IMR-90 (cell line): ENCODE measurements around the gene COL18A1. TPM values are rescaled to one million over a fixed set of nuclear protein-coding genes. Genes with fewer than 3 reads are reported as not detected.
A peak's percentile ranks its signal among the peaks of the same experiment; 100 is the strongest.

ENCODE experiments used
- ATAC-seq: fragments of 200-7000 bp; cut with Tn5 transposase; 2 replicates; pipeline ENCODE4 v1.9.1; 2020; ENCODE audit warnings: low read depth, mild to moderate bottlenecking, moderate library complexity
- BruUV-seq: library from RNA; stranded (reverse); fragments of 400-500 nt; replicated peaks from 2 replicates; lab custom pipeline; 2021; lab: Mats Ljungman, UMichigan
- CTCF ChIA-PET: fragments of 300-600 bp; formaldehyde crosslinking; extraction: SDS; loops from one replicate; lab custom pipeline; 2021; ENCODE audit warnings: antibody characterized with exemption; lab: Yijun Ruan, JAX
- POLR2A ChIA-PET: fragments of 300-600 bp; sonication (Branson Sonifier 250); formaldehyde crosslinking; loops from one replicate; lab custom pipeline; 2022; ENCODE audit warnings: antibody characterized with exemption; ENCODE audit not compliant: unreplicated experiment; lab: Charles Lee
- DNase-seq: peaks from one replicate; pipeline ENCODE4 v3.0.0; 2013
- H2AFZ ChIP-seq: replicated peaks from 2 replicates; pipeline ENCODE3; 2013; ENCODE audit warnings: low read length, mild to moderate bottlenecking; ENCODE audit not compliant: poor library complexity
- H2AK5ac ChIP-seq: 2 replicates; pipeline ENCODE4 v1.6.1; 2013; ENCODE audit warnings: low read depth, low read length, inconsistent platforms
- H2AK9ac ChIP-seq: replicated peaks from 2 replicates; pipeline ENCODE3; 2013; ENCODE audit warnings: mild to moderate bottlenecking, low read depth, low read length, moderate library complexity; ENCODE audit not compliant: poor library complexity
- H2BK120ac ChIP-seq: 2 replicates; pipeline ENCODE4 v1.6.1; 2013; ENCODE audit warnings: low read depth, low read length, inconsistent platforms
- H2BK15ac ChIP-seq: 3 replicates; pipeline ENCODE4 v1.6.1; 2013; ENCODE audit warnings: low read depth, low read length, inconsistent platforms
- H2BK20ac ChIP-seq: 2 replicates; pipeline ENCODE4 v1.6.1; 2013; ENCODE audit warnings: low read depth, mild to moderate bottlenecking, inconsistent platforms, low read length, moderate library complexity
- H2BK5ac ChIP-seq: 2 replicates; pipeline ENCODE4 v1.6.1; 2013; ENCODE audit warnings: mild to moderate bottlenecking, low read depth, low read length, inconsistent platforms; ENCODE audit not compliant: poor library complexity, severe bottlenecking
- H3K14ac ChIP-seq: replicated peaks from 2 replicates; pipeline ENCODE4 v1.6.1; 2013; ENCODE audit warnings: low read depth, low read length, inconsistent platforms
- H3K18ac ChIP-seq: 2 replicates; pipeline ENCODE4 v1.6.1; 2013; ENCODE audit warnings: low read depth, low read length, control low read depth
- H3K23ac ChIP-seq: 2 replicates; pipeline ENCODE4 v1.6.1; 2013; ENCODE audit warnings: low read depth, low read length, inconsistent platforms
- H3K27ac ChIP-seq: 2 replicates; pipeline ENCODE4 v1.5.1; 2013; ENCODE audit warnings: mild to moderate bottlenecking, control low read depth, low read length; ENCODE audit not compliant: insufficient read depth
- H3K27me3 ChIP-seq: 2 replicates; pipeline ENCODE4 v1.6.1; 2013; ENCODE audit warnings: low read length; ENCODE audit not compliant: control insufficient read depth, insufficient read depth
- H3K36me3 ChIP-seq: 2 replicates; pipeline ENCODE4 v1.6.1; 2013; ENCODE audit warnings: low read length, mixed read lengths; ENCODE audit not compliant: control insufficient read depth, insufficient read depth
- H3K4ac ChIP-seq: 2 replicates; pipeline ENCODE4 v1.6.1; 2013; ENCODE audit warnings: low read depth, low read length, inconsistent platforms
- H3K4me1 ChIP-seq: 2 replicates; pipeline ENCODE4 v1.6.1; 2013; ENCODE audit warnings: low read length, mixed read lengths; ENCODE audit not compliant: control insufficient read depth, insufficient read depth
- H3K4me2 ChIP-seq: 2 replicates; pipeline ENCODE4 v1.6.1; 2013; ENCODE audit warnings: low read depth, mild to moderate bottlenecking, control low read depth, low read length, moderate library complexity
- H3K4me3 ChIP-seq: 2 replicates; pipeline ENCODE4 v1.5.1; 2013; ENCODE audit warnings: low read depth, mild to moderate bottlenecking, control low read depth, low read length, moderate library complexity; ENCODE audit not compliant: insufficient read depth
- H3K56ac ChIP-seq: 2 replicates; pipeline ENCODE4 v1.6.1; 2013; ENCODE audit warnings: low read length, inconsistent platforms; ENCODE audit not compliant: insufficient read depth; ENCODE audit errors: extremely low read depth
- H3K79me1 ChIP-seq, 2 experiments: 2 replicates each; pipeline ENCODE4 v1.6.1; 2013; ENCODE audit warnings: low read length in 2 of 2, inconsistent platforms in 1 of 2, low read depth in 1 of 2
- H3K9ac ChIP-seq: 2 replicates; pipeline ENCODE4 v1.6.1; 2013; ENCODE audit warnings: low read depth, low read length, control low read depth
- H3K9me1 ChIP-seq: 2 replicates; pipeline ENCODE4 v1.6.1; 2013; ENCODE audit warnings: low read length, inconsistent platforms; ENCODE audit not compliant: insufficient read depth
- H3K9me3 ChIP-seq: 2 replicates; pipeline ENCODE4 v1.6.1; 2013; ENCODE audit warnings: low read length; ENCODE audit not compliant: control insufficient read depth, insufficient read depth
- H4K20me1 ChIP-seq: 2 replicates; pipeline ENCODE4 v1.6.1; 2013; ENCODE audit warnings: low read length, inconsistent platforms; ENCODE audit not compliant: insufficient read depth
- H4K5ac ChIP-seq: 2 replicates; pipeline ENCODE4 v1.6.1; 2013; ENCODE audit warnings: mild to moderate bottlenecking, low read depth, low read length, control low read depth
- H4K8ac ChIP-seq, 2 experiments: 2 replicates each; pipeline ENCODE4 v1.6.1; 2013; ENCODE audit warnings: low read depth in 2 of 2, low read length in 2 of 2, control low read depth in 1 of 2, inconsistent platforms in 1 of 2
- H4K91ac ChIP-seq: 2 replicates; pipeline ENCODE4 v1.6.1; 2013; ENCODE audit warnings: low read depth, low read length, inconsistent platforms; ENCODE audit not compliant: insufficient read depth
- BHLHE40 ChIP-seq: fragments of 150-350 bp; IDR thresholded peaks from 2 replicates; pipeline ENCODE4 v1.6.1; 2016; ENCODE audit warnings: mild to moderate bottlenecking, low read depth, low read length
- CEBPB ChIP-seq: IDR thresholded peaks from 2 replicates; pipeline ENCODE4 v1.6.1; 2012; ENCODE audit warnings: low read depth, low read length, improper control_type of control experiment
- CHD1 ChIP-seq: IDR thresholded peaks from 2 replicates; pipeline ENCODE4 v1.6.1; 2012; ENCODE audit warnings: low read depth, low read length, improper control_type of control experiment
- CTCF ChIP-seq: conservative IDR thresholded peaks from 2 replicates; pipeline ENCODE4 v1.5.1; 2012; ENCODE audit warnings: mild to moderate bottlenecking, low read depth, low read length, improper control_type of control experiment
- ELK1 ChIP-seq: fragments of 150-350 bp; IDR thresholded peaks from 2 replicates; pipeline ENCODE4 v1.6.1; 2016; ENCODE audit warnings: low read depth, mild to moderate bottlenecking, low read length, moderate library complexity, borderline replicate concordance
- FOS ChIP-seq: fragments of 150-350 bp; IDR thresholded peaks from 2 replicates; pipeline ENCODE4 v1.6.1; 2016; ENCODE audit warnings: low read depth, low read length
- MAFK ChIP-seq: IDR thresholded peaks from 2 replicates; pipeline ENCODE4 v1.6.1; 2012; ENCODE audit warnings: low read depth, low read length, improper control_type of control experiment
- MAZ ChIP-seq: IDR thresholded peaks from 2 replicates; pipeline ENCODE4 v1.6.1; 2012; ENCODE audit warnings: low read depth, mild to moderate bottlenecking, low read length, improper control_type of control experiment, moderate library complexity, borderline replicate concordance
- MXI1 ChIP-seq: IDR thresholded peaks from 2 replicates; pipeline ENCODE4 v1.6.1; 2012; ENCODE audit warnings: low read depth, mild to moderate bottlenecking, low read length, moderate library complexity, borderline replicate concordance
- NFE2L2 ChIP-seq: fragments of 150-350 bp; IDR thresholded peaks from 2 replicates; pipeline ENCODE4 v1.6.1; 2016; ENCODE audit warnings: low read depth, mild to moderate bottlenecking, low read length
- POLR2A ChIP-seq: IDR thresholded peaks from 2 replicates; pipeline ENCODE4 v1.6.1; 2012; ENCODE audit warnings: mild to moderate bottlenecking, low read depth, low read length
- RAD21 ChIP-seq: IDR thresholded peaks from 2 replicates; pipeline ENCODE4 v1.6.1; 2012; ENCODE audit warnings: low read length, improper control_type of control experiment
- RCOR1 ChIP-seq: IDR thresholded peaks from 2 replicates; pipeline ENCODE4 v1.6.1; 2012; ENCODE audit warnings: mild to moderate bottlenecking, low read length, improper control_type of control experiment; ENCODE audit not compliant: insufficient replicate concordance
- RFX5 ChIP-seq: IDR thresholded peaks from 2 replicates; pipeline ENCODE4 v1.8.0; 2012; ENCODE audit warnings: low read depth, mild to moderate bottlenecking, low read length, moderate library complexity
- USF2 ChIP-seq: fragments of 150-350 bp; IDR thresholded peaks from 2 replicates; pipeline ENCODE4 v1.6.1; 2017; ENCODE audit warnings: mild to moderate bottlenecking, antibody characterized with exemption, low read length, low read depth
- WGBS, 2 experiments: methylation state at CpG; one replicate each; pipeline versions ENCODE4 v1.1.5 to v1.1.7; 2013; ENCODE audit warnings: missing lambda C conversion rate in 2 of 2; ENCODE audit not compliant: insufficient read length in 1 of 2; ENCODE audit errors: extremely low coverage in 2 of 2; 5-methylcytosine and 5-hydroxymethylcytosine counted together
- dilution Hi-C: fragments of 300-500 bp; cut with HindIII; formaldehyde crosslinking; loops from one replicate; pipeline ENCODE4 v1.14.3; 2018; ENCODE audit warnings: low sequenced_read_pairs; ENCODE audit not compliant: unreplicated experiment
- in situ Hi-C: fragments of 300-500 bp; cut with MboI; formaldehyde crosslinking; loops from 3 replicates; pipeline ENCODE4 v1.14.3; 2019; ENCODE audit warnings: low sequenced_read_pairs, inconsistent platforms, mixed read lengths
- intact Hi-C: fragments of 100-400 bp; cut with micrococcal nuclease; formaldehyde crosslinking; loops from 2 replicates; pipeline ENCODE4 v1.10.0; 2022
- polyA plus RNA-seq, 3 experiments: library from polyadenylated mRNA; depleted of rRNA; stranded (reverse); fragments of >200 nt; gene quantifications; 2 replicates each; pipeline ENCODE4 v1.2.3, GENCODE V29; 2012; ENCODE audit warnings: low replicate concordance in 1 of 3
- total RNA-seq: library from RNA; depleted of rRNA; stranded (reverse); fragments of >200 nt; gene quantifications from 2 replicates; pipeline ENCODE4 v1.2.3, GENCODE V29; 2012

COL18A1 gene
- total and polyA plus RNA-seq, 2 of the 4 experiments (the other 2 are of a cell fraction) = 4.3 to 46.7 TPM

GRCh38 chr21:45549626-45550463, 144.9 kb downstream of the COL18A1 start:
- no peak overlapping the region for H3K27ac ChIP-seq
- peaks cover 10% of the 10 kb centered on the region for H3K27me3 ChIP-seq
- H2BK15ac ChIP-seq = no peak overlapping the region
- in situ Hi-C loops (no loop called here), intact Hi-C loops (no loop called here), dilution Hi-C loops (no loop called here)
- H3K4me2 ChIP-seq = no peak overlapping the region
- 0 out of 2 replicates have a peak, but pooled peaks cover 2% of the 10 kb centered on the region for H3K4me1 ChIP-seq
- H3K56ac ChIP-seq = no peak overlapping the region
- no peaks in the 10 kb centered on the region for H3K79me1 ChIP-seq
- H3K4me3 ChIP-seq = no peak overlapping the region
- no peak overlapping the region for H3K23ac ChIP-seq
- H2BK120ac ChIP-seq = no peak overlapping the region
- no peak overlapping the region for H4K91ac ChIP-seq
- POLR2A ChIA-PET = no interaction called here
- peak overlapping the region; percentile 9; the same call in 1 of the 2 replicates for H2AK5ac ChIP-seq
- DNase-seq (no peak), ATAC-seq (no peak)
- no peak overlapping the region for H4K5ac ChIP-seq
- no peak overlapping the region for H3K18ac ChIP-seq
- CTCF ChIA-PET = interaction anchor here (1.4 kb wide), 1 partner anchor 18 kb away, joined by 3 read pairs; no protein-coding TSS in a partner anchor
- 84% methylated on average over 6 of the region's 15 CpGs; no CpG with 5 or more reads in 1 of the 2 experiments for WGBS, 2 experiments
- no peaks in the 10 kb centered on the region for H3K9me3 ChIP-seq
- no peak overlapping the region for H2BK5ac ChIP-seq
- 0 out of 2 replicates have a peak, but pooled peaks cover 9% of the 10 kb centered on the region for H3K9me1 ChIP-seq
- 0 out of 2 replicates have a peak overlapping the region, but pooled peaks have one; percentile 12 for H3K4ac ChIP-seq
- H3K14ac ChIP-seq = no peak overlapping the region
- H3K9ac ChIP-seq = no peak overlapping the region
- no peaks in the 10 kb centered on the region for H4K20me1 ChIP-seq
- H2AK9ac ChIP-seq = peak overlapping the region; percentile 28
- no peak overlapping the region for H4K8ac ChIP-seq
- no peak overlapping the region for H2BK20ac ChIP-seq
- peak overlapping the region; percentile 72 for H2AFZ ChIP-seq
- H3K36me3 ChIP-seq = no peaks in the 10 kb centered on the region
- BruUV-seq = no TSS peak
- TF ChIP-seq RFX5 = no peak
- TF ChIP-seq RCOR1 = no peak
- no peak for TF ChIP-seq FOS
- TF ChIP-seq MAFK = no peak
- TF ChIP-seq MXI1 = no peak
- TF ChIP-seq USF2 = no peak
- TF ChIP-seq POLR2A = no peak
- no peak for TF ChIP-seq CTCF
- no peak for TF ChIP-seq NFE2L2
- TF ChIP-seq CHD1 = no peak
- TF ChIP-seq ELK1 = no peak
- TF ChIP-seq RAD21 = no peak
- no peak for TF ChIP-seq CEBPB
- TF ChIP-seq MAZ = no peak
- TF ChIP-seq BHLHE40 = no peak
